Esophagus squamous epithelium (tissue), 4 donors: ENCODE measurements around the gene IFNA8.
A peak's percentile ranks its signal among the peaks of the same experiment; 100 is the strongest.

Experiments used
- POLR2A ChIP-seq, 4 donors: fragments of 450-650 bp; IDR thresholded peaks; one replicate each; pipeline ENCODE4 v1.6.1; 2017; ENCODE audit warnings: antibody characterized with exemption in 4 of 4, mild to moderate bottlenecking in 4 of 4, moderate library complexity in 3 of 4
- TF ChIP-seq, protein P1 (sequence below), 6 experiments: fragments of 450-650 bp in 4 of 6; fragments of 200-600 bp in 2 of 6; sonication (generic) in 2 of 6; IDR thresholded peaks; one replicate each; pipeline ENCODE4 v1.5.1; 2016 to 2019; ENCODE audit warnings: antibody characterized with exemption in 6 of 6, mild to moderate bottlenecking in 4 of 6, moderate library complexity in 4 of 6

DNA sequence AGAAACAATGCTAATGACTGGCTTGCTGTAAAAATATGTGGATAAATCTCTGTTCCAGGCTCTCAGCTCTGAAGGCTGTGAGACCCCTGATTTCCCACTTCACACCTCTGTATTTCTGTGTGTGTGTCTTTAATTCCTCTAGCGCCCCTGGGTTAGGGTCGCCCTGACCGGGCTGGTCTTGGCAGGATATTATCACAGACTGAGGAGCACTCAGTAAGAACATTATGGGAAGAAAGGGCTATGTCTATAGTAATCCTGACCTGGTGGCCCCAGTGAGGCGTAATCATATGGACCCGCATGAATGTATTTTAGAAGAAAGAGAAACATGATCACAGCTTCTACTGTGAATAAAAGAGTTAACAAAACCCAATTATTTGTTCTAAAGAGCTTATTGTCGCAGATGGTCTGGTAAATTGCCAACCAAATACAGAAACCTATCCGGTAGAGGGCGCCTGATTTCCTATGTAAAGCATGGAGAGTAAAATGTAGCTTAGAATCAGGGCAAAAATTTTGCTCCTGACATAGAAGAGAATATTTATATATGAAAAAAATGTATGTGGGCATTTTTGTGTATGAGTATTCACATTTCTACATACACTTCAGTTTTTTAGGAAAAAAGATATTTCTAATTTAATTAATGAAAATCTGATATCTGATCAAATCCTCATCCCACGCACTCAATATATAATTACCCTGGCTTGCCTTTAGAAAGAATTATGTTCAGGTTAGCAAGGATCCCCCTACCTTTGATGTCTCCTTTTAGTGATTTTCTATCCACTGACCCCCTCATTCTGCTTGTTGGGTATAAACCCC lies 25.5 kb downstream of the IFNA8 start:
- TF ChIP-seq POLR2A (IDR thresholded peaks at IDR 0.05) = no peak
- TF ChIP-seq, protein P1, sequence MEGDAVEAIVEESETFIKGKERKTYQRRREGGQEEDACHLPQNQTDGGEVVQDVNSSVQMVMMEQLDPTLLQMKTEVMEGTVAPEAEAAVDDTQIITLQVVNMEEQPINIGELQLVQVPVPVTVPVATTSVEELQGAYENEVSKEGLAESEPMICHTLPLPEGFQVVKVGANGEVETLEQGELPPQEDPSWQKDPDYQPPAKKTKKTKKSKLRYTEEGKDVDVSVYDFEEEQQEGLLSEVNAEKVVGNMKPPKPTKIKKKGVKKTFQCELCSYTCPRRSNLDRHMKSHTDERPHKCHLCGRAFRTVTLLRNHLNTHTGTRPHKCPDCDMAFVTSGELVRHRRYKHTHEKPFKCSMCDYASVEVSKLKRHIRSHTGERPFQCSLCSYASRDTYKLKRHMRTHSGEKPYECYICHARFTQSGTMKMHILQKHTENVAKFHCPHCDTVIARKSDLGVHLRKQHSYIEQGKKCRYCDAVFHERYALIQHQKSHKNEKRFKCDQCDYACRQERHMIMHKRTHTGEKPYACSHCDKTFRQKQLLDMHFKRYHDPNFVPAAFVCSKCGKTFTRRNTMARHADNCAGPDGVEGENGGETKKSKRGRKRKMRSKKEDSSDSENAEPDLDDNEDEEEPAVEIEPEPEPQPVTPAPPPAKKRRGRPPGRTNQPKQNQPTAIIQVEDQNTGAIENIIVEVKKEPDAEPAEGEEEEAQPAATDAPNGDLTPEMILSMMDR (IDR thresholded peaks at IDR 0.05) = peak in 5 of 6 experiments; percentile 32 to 63 (median 35)
